Inflammatory macrophage (primary cell): ENCODE results near the gene ATP6V0D1.
A peak's percentile ranks its signal among the peaks of the same experiment; 100 is the strongest.
"Not testable (repeated sequence)": the region's sequence is repeated elsewhere in the genome, so short reads cannot be mapped to it uniquely, and the experiment has no call there.

Source experiments
- DNase-seq, 2 donors: peaks; one replicate each; pipeline ENCODE4 v3.0.0-alpha.2; 2020 to 2022
- total RNA-seq, 18 experiments: gene quantifications; one replicate each; lab custom pipeline; 2026; ENCODE audit warnings: mixed read lengths in 6 of 18, inconsistent platforms in 2 of 18; lab: John Stamatoyannopoulos, UW

The ATP6V0D1 gene
- 206 to 699 (median 441) reads per million in 18 experiments for total RNA-seq

- peak; percentile 100 for DNase-seq
These were observed at the start of gene ATP6V0D1 for GRCh38 chr16:67480833-67481560. TSS of gene ATP6V0D1 (minus strand) at chr16:67481157. CDS start at chr16:67481086, 71 bp downstream.

GRCh38 chr16:67530013-67530939 lies 49.3 kb upstream of the ATP6V0D1 start:
- peak; percentile 75 to 84 for DNase-seq

GRCh38 chr16:67529582-67530012 lies 48.6 kb upstream of the ATP6V0D1 start:
- DNase-seq = peak in 1 of 2 donors; percentile 19

GRCh38 chr16:67528870-67529581 lies 48.1 kb upstream of the ATP6V0D1 start:
- DNase-seq = peak in 1 of 2 donors; percentile 50

- peak; percentile 20 to 68 for DNase-seq
These were observed 47.4 kb upstream of the ATP6V0D1 start, which contains the start of gene RIPOR1 for GRCh38 chr16:67528222-67528869. TSS of gene RIPOR1 (plus strand) at chr16:67528829. CDS start at chr16:67538447, 9,618 bp downstream.

- no peak for DNase-seq
These were observed 45.3 kb upstream of the ATP6V0D1 start for GRCh38 chr16:67526149-67526791.

GRCh38 chr16:67525176-67525860 lies 44.4 kb upstream of the ATP6V0D1 start:
- peak; percentile 20 to 34 for DNase-seq

GRCh38 chr16:67521095-67521804 lies 40.3 kb upstream of the ATP6V0D1 start:
- peak; percentile 99 for DNase-seq

GRCh38 chr16:67519242-67519641 lies 38.3 kb upstream of the ATP6V0D1 start:
- DNase-seq = peak; percentile 23 to 37

GRCh38 chr16:67518676-67519075 lies 37.7 kb upstream of the ATP6V0D1 start:
- no peak for DNase-seq

- DNase-seq = no peak
These were observed 36.9 kb upstream of the ATP6V0D1 start for GRCh38 chr16:67517661-67518423.

GRCh38 chr16:67517155-67517445 lies 36.1 kb upstream of the ATP6V0D1 start:
- DNase-seq = peak in 1 of 2 donors; percentile 42

- no peak for DNase-seq
These were observed 35.6 kb upstream of the ATP6V0D1 start for GRCh38 chr16:67516296-67517154.

GRCh38 chr16:67514382-67514828 lies 33.4 kb upstream of the ATP6V0D1 start:
- DNase-seq = peak; percentile 94 to 97

- not testable (repeated sequence) for DNase-seq
These were observed 32.9 kb upstream of the ATP6V0D1 start for GRCh38 chr16:67513892-67514291.

- peak in 1 of 2 donors; percentile 42 for DNase-seq
These were observed 28.1 kb upstream of the ATP6V0D1 start for GRCh38 chr16:67509016-67509415.

- DNase-seq = no peak
These were observed 25.5 kb upstream of the ATP6V0D1 start for GRCh38 chr16:67506468-67506867.
